GM21786 (cell line): Measurements from ENCODE around the gene RET.
A peak's percentile ranks its signal among the peaks of the same experiment; 100 is the strongest.

Experiments
- ATAC-seq: cut with Tn5 transposase; IDR thresholded peaks from one replicate; pipeline ENCODE4 v1.9.1; 2021; ENCODE audit not compliant: unreplicated experiment

The RET gene

DNA sequence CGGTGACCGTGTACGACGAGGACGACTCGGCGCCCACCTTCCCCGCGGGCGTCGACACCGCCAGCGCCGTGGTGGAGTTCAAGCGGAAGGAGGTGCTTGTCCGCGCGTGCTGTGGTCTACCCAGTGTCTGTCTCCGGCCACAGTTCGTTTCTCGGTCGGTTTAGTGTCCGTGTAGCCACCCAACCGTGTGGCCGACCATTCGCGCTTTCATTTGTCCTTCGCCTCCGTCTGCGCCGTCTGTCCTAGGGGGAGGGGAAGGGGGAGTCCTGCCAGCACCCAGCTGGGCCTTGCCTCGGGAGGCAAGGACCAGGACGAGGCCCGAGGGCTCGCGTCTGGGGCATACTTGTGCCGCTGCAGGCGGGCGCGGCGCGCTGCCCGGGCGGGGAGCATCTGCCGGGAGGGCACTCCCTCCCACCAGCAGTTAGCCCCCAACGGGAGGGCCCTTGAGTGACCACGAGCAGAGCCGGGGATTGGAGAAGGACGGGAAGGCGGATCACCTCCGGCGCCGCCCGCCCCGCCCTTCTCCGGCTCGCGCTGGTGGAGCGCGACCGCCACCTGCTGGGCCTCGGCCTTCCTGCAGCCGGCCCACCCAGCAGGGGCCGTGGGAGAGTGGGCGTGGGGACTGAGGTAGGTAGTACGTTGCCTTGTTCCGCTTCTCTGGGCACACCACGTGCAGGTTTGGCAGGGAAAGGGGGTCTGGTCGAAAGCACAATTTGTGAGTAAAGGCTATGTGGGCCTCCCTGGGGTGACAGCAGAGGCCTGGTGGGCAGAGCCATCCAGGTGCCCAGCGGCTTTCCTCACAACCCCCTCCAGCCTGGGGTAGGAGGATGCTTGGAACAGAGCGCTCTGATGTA lies 28.5 kb downstream of the RET start:
- peak; percentile 77 for ATAC-seq

DNA sequence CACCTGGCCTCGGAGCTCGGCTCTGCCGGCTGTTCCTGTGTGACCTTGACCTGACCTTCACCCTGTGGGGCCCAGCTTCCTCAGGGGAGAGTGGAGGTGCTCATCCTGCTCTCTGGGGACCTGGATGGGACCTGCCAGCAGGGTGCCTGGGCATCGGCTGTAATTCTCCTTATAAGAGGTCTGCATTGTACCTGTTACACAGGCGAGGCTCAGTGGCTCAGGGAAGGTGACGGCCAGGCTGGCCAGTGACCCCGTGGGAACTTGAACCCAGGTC lies 29.0 kb downstream of the RET start:
- ATAC-seq, result no peak

GRCh38 chr10:43106256-43107091 lies 29.6 kb downstream of the RET start:
- ATAC-seq, result no peak

- no peak for ATAC-seq
These were observed 32.1 kb downstream of the RET start for GRCh38 chr10:43108951-43109350.

- no peak for ATAC-seq
These were observed 32.9 kb downstream of the RET start for GRCh38 chr10:43109671-43110249.

GRCh38 chr10:43110338-43111071 lies 33.6 kb downstream of the RET start:
- peak; percentile 63 for ATAC-seq

GRCh38 chr10:43111101-43111500 lies 34.2 kb downstream of the RET start:
- ATAC-seq, result no peak

- ATAC-seq, result no peak
These were observed 35.2 kb downstream of the RET start for GRCh38 chr10:43111921-43112607.

GRCh38 chr10:43112608-43112961 lies 35.7 kb downstream of the RET start:
- no peak for ATAC-seq

- ATAC-seq, result no peak
These were observed 36.6 kb downstream of the RET start for GRCh38 chr10:43113201-43114087.

GRCh38 chr10:43114088-43114742 lies 37.3 kb downstream of the RET start:
- ATAC-seq, result no peak

DNA sequence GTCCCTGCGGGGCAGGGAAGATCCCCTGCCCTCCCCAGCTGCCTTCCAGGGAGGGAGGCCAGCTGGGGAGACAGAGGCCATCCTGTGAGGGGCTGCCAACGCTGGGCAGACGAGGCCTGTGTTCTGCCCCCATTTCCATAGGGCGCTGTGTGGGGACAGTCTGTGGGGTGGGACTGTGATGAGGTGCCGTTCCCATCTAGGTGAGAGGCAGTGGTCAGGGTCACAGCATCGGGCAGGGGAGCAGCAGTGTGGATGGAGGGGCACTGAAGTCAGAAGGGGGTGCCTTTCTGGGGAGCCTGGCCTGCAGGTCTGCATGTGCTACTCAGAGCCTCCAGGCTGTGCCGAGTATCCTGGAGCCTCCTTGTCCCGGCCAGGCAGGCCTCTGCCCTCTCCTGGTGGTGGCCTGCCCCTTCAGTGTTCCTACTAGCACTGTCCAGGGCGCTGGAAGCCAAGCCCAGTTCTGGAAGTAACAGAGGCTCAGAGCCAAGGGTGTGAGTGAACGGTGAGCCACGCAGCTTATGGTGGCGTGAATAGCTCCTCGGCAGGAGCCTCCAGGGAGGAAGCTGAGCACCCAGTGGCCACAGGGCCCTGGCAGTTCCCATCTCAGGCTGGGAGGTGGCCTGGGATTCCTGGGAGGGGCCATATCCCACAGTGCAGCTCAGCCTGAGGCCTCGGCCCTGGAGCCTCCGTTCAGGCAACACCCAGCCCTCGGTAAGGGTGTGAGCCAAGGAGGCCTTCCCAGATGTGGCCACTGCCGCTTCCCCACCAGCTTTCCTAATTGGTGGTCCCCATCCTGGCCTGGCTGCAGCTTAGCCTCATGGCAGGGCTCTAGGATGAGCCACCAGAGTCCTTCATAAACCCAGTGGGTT lies 38.1 kb downstream of the RET start:
- ATAC-seq, result no peak

GRCh38 chr10:43115881-43116595 lies 39.2 kb downstream of the RET start:
- ATAC-seq, result no peak

DNA sequence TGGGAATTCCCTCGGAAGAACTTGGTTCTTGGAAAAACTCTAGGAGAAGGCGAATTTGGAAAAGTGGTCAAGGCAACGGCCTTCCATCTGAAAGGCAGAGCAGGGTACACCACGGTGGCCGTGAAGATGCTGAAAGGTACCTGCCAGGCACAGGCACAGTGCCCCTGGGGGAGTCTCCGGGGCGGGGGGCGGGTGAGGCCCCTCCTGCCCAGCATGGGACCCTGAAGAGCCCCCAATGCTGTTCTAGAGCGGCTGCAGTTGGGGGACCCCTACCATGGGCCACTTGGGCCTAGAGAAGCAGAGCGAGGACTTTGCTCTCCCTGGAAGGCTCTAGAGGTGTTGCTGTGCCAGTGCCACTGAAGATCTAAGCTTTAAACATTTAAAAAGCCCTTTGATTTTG lies 39.7 kb downstream of the RET start:
- no peak for ATAC-seq

DNA sequence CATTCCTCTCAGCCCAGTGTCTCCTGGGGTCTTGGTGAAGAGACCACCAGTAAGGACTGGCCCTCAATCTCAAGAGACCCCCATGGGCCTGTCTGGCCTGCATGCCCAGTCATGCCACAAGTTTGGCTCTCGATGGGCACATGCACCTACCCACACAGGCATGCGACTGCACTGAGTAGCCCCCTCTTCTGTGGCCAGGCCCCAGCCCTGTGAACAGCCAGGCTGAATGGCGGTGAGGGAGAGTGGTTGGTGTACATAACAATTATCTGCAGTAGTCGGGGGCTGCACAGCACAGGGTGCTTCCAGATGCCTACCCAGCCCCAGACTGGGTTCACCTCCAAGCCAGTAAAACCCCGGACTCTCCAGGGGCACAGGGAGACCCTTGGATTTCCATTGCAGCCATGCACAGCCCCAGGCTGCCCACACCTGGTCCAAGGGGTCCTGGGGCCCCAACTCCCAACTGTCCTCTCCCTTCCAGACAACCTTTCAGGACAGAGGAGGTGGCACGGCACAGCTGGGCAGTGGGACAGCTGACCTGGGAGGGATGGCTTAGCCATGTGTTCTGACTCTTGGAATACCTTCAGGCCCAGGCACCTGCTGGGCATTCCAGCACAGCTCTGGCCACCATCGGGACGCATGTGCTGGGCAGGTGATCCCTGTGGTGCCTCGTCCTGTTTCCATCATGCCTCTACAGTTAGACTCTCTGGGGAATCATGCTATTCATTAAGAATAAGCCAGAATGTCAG lies 40.3 kb downstream of the RET start:
- no peak for ATAC-seq

- no peak for ATAC-seq
These were observed 41.1 kb downstream of the RET start for GRCh38 chr10:43117777-43118583.
